Adrenal gland (tissue), 5 donors: Measurements from ENCODE around the gene S100A1.

ENCODE experiments used
- POLR2A ChIP-seq, 2 donors: fragments of 450-650 bp; IDR thresholded peaks; one replicate each; pipeline ENCODE4 v1.6.1; 2017; ENCODE audit warnings: antibody characterized with exemption in 2 of 2, mild to moderate bottlenecking in 2 of 2, moderate library complexity in 1 of 2
- TF ChIP-seq, protein P1 (sequence below), 6 experiments: fragments of 450-650 bp in 4 of 6; fragments of 200-600 bp in 2 of 6; sonication (generic) in 1 of 6; IDR thresholded peaks; 1 replicate in 5 of 6; 2 replicates in 1 of 6; pipeline versions ENCODE4 v1.5.1 to v1.8.0; 2016 to 2021; ENCODE audit warnings: antibody characterized with exemption in 6 of 6, mild to moderate bottlenecking in 2 of 6, moderate library complexity in 1 of 6
- donor health status: DM: no; HTN: no; CAD: no.

GRCh38 chr1:153659175-153659534, 30.9 kb downstream of the S100A1 start:
- TF ChIP-seq, protein P1, sequence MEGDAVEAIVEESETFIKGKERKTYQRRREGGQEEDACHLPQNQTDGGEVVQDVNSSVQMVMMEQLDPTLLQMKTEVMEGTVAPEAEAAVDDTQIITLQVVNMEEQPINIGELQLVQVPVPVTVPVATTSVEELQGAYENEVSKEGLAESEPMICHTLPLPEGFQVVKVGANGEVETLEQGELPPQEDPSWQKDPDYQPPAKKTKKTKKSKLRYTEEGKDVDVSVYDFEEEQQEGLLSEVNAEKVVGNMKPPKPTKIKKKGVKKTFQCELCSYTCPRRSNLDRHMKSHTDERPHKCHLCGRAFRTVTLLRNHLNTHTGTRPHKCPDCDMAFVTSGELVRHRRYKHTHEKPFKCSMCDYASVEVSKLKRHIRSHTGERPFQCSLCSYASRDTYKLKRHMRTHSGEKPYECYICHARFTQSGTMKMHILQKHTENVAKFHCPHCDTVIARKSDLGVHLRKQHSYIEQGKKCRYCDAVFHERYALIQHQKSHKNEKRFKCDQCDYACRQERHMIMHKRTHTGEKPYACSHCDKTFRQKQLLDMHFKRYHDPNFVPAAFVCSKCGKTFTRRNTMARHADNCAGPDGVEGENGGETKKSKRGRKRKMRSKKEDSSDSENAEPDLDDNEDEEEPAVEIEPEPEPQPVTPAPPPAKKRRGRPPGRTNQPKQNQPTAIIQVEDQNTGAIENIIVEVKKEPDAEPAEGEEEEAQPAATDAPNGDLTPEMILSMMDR (IDR thresholded peaks at IDR 0.05), result no peak
- no peak for TF ChIP-seq POLR2A (IDR thresholded peaks at IDR 0.05)
